H9 (cell line): ENCODE measurements around the gene LBX1. TPM values are rescaled to one million over a fixed set of nuclear protein-coding genes. Genes with fewer than 3 reads are reported as not detected.

Experiments
- DNase-seq: peaks from one replicate; pipeline ENCODE4 v3.0.0-alpha.2; 2017
- H2AFZ ChIP-seq: one replicate; pipeline ENCODE4 v1.6.1; 2013; ENCODE audit warnings: mild to moderate bottlenecking, low read length, control low read depth, moderate library complexity
- H2AK5ac ChIP-seq: 2 replicates; pipeline ENCODE4 v1.6.1; 2013; ENCODE audit warnings: low read length, control low read depth, mixed read lengths; ENCODE audit not compliant: insufficient read length
- H2BK120ac ChIP-seq: one replicate; pipeline ENCODE4 v1.6.1; 2013; ENCODE audit warnings: low read depth, mild to moderate bottlenecking, low read length, control low read depth, inconsistent platforms; ENCODE audit not compliant: poor library complexity, severe bottlenecking
- H2BK12ac ChIP-seq: 2 replicates; pipeline ENCODE4 v1.6.1; 2013; ENCODE audit warnings: low read length, control low read depth, mixed read lengths, low read depth; ENCODE audit not compliant: insufficient read length
- H2BK15ac ChIP-seq: 2 replicates; pipeline ENCODE4 v1.6.1; 2013; ENCODE audit warnings: low read depth, low read length, control low read depth
- H2BK20ac ChIP-seq: one replicate; pipeline ENCODE4 v1.6.1; 2013; ENCODE audit warnings: low read depth, mild to moderate bottlenecking, low read length, control low read depth, inconsistent platforms; ENCODE audit not compliant: poor library complexity, severe bottlenecking
- H2BK5ac ChIP-seq: 2 replicates; pipeline ENCODE4 v1.6.1; 2013; ENCODE audit warnings: low read length, control low read depth, mixed read lengths; ENCODE audit not compliant: insufficient read length
- H3K14ac ChIP-seq: 2 replicates; pipeline ENCODE4 v1.6.1; 2013; ENCODE audit warnings: low read length, control low read depth; ENCODE audit not compliant: insufficient read depth
- H3K18ac ChIP-seq: 2 replicates; pipeline ENCODE4 v1.6.1; 2013; ENCODE audit warnings: low read depth, mild to moderate bottlenecking, mixed read lengths, low read length, control low read depth; ENCODE audit not compliant: insufficient read length
- H3K23ac ChIP-seq: 2 replicates; pipeline ENCODE4 v1.6.1; 2013; ENCODE audit warnings: low read length, control low read depth, mixed read lengths, low read depth; ENCODE audit not compliant: insufficient read length
- H3K23me2 ChIP-seq: 2 replicates; pipeline ENCODE4 v1.6.1; 2013; ENCODE audit warnings: low read depth, mild to moderate bottlenecking, mixed read lengths, low read length, control low read depth; ENCODE audit not compliant: insufficient read length, poor library complexity, severe bottlenecking
- H3K27ac ChIP-seq: 2 replicates; pipeline ENCODE4 v1.5.1; 2013; ENCODE audit warnings: low read length, control low read depth, mixed read lengths, low read depth; ENCODE audit not compliant: insufficient read length
- H3K27me3 ChIP-seq: 2 replicates; pipeline ENCODE4 v1.6.1; 2013; ENCODE audit warnings: low read length, control low read depth, inconsistent platforms; ENCODE audit not compliant: insufficient read depth
- H3K4ac ChIP-seq: 2 replicates; pipeline ENCODE4 v1.6.1; 2013; ENCODE audit warnings: low read depth, mild to moderate bottlenecking, control low read depth, inconsistent platforms, low read length, moderate library complexity
- H3K4me1 ChIP-seq: 2 replicates; pipeline ENCODE4 v1.6.1; 2013; ENCODE audit warnings: low read length, control low read depth, inconsistent platforms; ENCODE audit not compliant: insufficient read depth
- H3K4me2 ChIP-seq: 2 replicates; pipeline ENCODE4 v1.6.1; 2013; ENCODE audit warnings: low read length, control low read depth, mixed read lengths; ENCODE audit not compliant: insufficient read length, insufficient read depth
- H3K56ac ChIP-seq: 2 replicates; pipeline ENCODE4 v1.6.1; 2013; ENCODE audit warnings: low read depth, mild to moderate bottlenecking, mixed read lengths, low read length, control low read depth; ENCODE audit not compliant: insufficient read length
- H3K79me1 ChIP-seq: 2 replicates; pipeline ENCODE4 v1.6.1; 2013; ENCODE audit warnings: low read depth, mild to moderate bottlenecking, moderate library complexity, low read length, control low read depth, inconsistent platforms; ENCODE audit not compliant: insufficient read depth, poor library complexity, severe bottlenecking
- H3K79me2 ChIP-seq: 2 replicates; pipeline ENCODE4 v1.6.1; 2013; ENCODE audit warnings: low read length, control low read depth, inconsistent platforms; ENCODE audit not compliant: insufficient read depth
- H3K9ac ChIP-seq: 2 replicates; pipeline ENCODE4 v1.6.1; 2013; ENCODE audit warnings: low read length, control low read depth, mixed read lengths; ENCODE audit not compliant: insufficient read length; ENCODE audit errors: extremely low read depth
- H3K9me3 ChIP-seq: one replicate; pipeline ENCODE4 v1.6.1; 2013; ENCODE audit warnings: low read depth, low read length, inconsistent platforms; ENCODE audit not compliant: control insufficient read depth
- H3T11ph ChIP-seq: one replicate; pipeline ENCODE4 v1.6.1; 2013; ENCODE audit warnings: mild to moderate bottlenecking, low read length, control low read depth, inconsistent platforms
- H4K20me1 ChIP-seq: one replicate; pipeline ENCODE4 v1.6.1; 2013; ENCODE audit not compliant: control insufficient read depth, insufficient read length, insufficient read depth
- H4K5ac ChIP-seq: 2 replicates; pipeline ENCODE4 v1.6.1; 2013; ENCODE audit warnings: low read depth, mild to moderate bottlenecking, mixed read lengths, low read length, control low read depth; ENCODE audit not compliant: insufficient read length
- H4K8ac ChIP-seq: replicated peaks from 2 replicates; pipeline ENCODE4 v1.6.1; 2013; ENCODE audit warnings: low read length, control low read depth, mixed read lengths, low read depth; ENCODE audit not compliant: insufficient read length
- H4K91ac ChIP-seq: 2 replicates; pipeline ENCODE4 v1.6.1; 2013; ENCODE audit warnings: low read depth, mild to moderate bottlenecking, moderate library complexity, mixed read lengths, low read length, control low read depth; ENCODE audit not compliant: insufficient read length
- H3K27ac Mint-ChIP-seq, 3 experiments: 2 replicates in 2 of 3; 3 replicates in 1 of 3; pipeline ENCODE4 v1.8.0; 2020 to 2021; ENCODE audit warnings: mixed read lengths in 3 of 3, mild to moderate bottlenecking in 1 of 3, moderate library complexity in 1 of 3
- H3K27me3 Mint-ChIP-seq: 2 replicates; pipeline ENCODE4 v1.8.0; 2021; ENCODE audit warnings: low read depth, mild to moderate bottlenecking, moderate library complexity, mixed read lengths
- H3K36me3 Mint-ChIP-seq, 3 experiments: 2 replicates in 2 of 3; 3 replicates in 1 of 3; pipeline ENCODE4 v1.8.0; 2020 to 2021; ENCODE audit warnings: low read depth in 3 of 3, mixed read lengths in 3 of 3; ENCODE audit not compliant: insufficient read depth in 1 of 3
- H3K4me1 Mint-ChIP-seq, 2 experiments: 2 replicates each; pipeline ENCODE4 v1.8.0; 2020; ENCODE audit warnings: mixed read lengths in 2 of 2
- H3K4me3 Mint-ChIP-seq, 2 experiments: 2 replicates in 1 of 2; 3 replicates in 1 of 2; pipeline ENCODE4 v1.8.0; 2020 to 2021; ENCODE audit warnings: mild to moderate bottlenecking in 2 of 2, mixed read lengths in 2 of 2, moderate library complexity in 1 of 2
- H3K9me3 Mint-ChIP-seq, 2 experiments: 2 replicates in 1 of 2; 3 replicates in 1 of 2; pipeline ENCODE4 v1.8.0; 2020; ENCODE audit warnings: mild to moderate bottlenecking in 2 of 2, mixed read lengths in 2 of 2, moderate library complexity in 1 of 2
- WGBS: extraction: QIAGEN DNeasy Blood & Tissue Kit; methylation state at CpG from one replicate; pipeline ENCODE4 v1.1.7; 2013; ENCODE audit warnings: missing lambda C conversion rate, low lambda C conversion rate, mixed read lengths; ENCODE audit not compliant: insufficient read length; ENCODE audit errors: extremely low coverage; 5-methylcytosine and 5-hydroxymethylcytosine counted together
- total RNA-seq: library from RNA; stranded (reverse); gene quantifications from 2 replicates; pipeline ENCODE4 v1.2.1, GENCODE V29; 2021
- TF ChIP-seq, protein P1 (sequence below): fragments of 200-600 bp; sonication (generic); conservative IDR thresholded peaks from 3 replicates; pipeline ENCODE4 v1.8.0; 2021; ENCODE audit warnings: antibody characterized with exemption, mild to moderate bottlenecking

LBX1 gene
- total RNA-seq, 1 experiment from 2014 or later, result not detected

DNA sequence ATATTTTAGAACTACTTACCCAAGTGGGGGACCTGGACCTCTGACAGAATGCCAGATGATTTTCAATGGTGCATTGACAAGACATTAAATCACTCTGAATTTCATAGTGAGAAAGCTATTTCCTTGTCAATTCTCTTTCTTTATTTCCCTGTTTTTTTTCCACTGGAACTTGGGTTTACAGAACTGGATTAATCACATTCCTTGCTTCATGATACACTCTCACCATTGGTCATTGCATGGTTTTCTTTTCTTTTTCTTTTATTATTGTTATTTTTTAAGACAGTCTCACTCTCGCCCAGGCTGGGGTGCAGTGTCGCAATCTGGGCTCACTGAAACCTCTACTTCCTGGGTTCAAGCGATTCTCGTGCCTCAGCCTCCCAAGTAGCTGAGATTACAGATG lies 38.5 kb upstream of the LBX1 start:
- H3K56ac ChIP-seq, result no peak overlapping the region
- H3K4ac ChIP-seq, result no peak overlapping the region
- no CpG with 5 or more reads among the region's 4 CpGs for WGBS
- no peak overlapping the region for H3T11ph ChIP-seq
- no peak overlapping the region for H2AFZ ChIP-seq
- no peaks in the 10 kb centered on the region for H3K9me3 ChIP-seq
- H3K23ac ChIP-seq, result no peak overlapping the region
- no peaks in the 10 kb centered on the region for H3K79me2 ChIP-seq
- Mint-ChIP-seq H3K36me3 (no peaks in the 10 kb centered on the region), H3K9me3 (no peaks in the 10 kb centered on the region; a peak in 1 of 5 replicates), H3K4me3 (no peak overlapping the region), H3K27me3 (peaks cover 41% of the 10 kb centered on the region), H3K27ac (no peak overlapping the region), H3K4me1 (peaks cover 31 to 33% of the 10 kb centered on the region in 2 experiments)
- H3K4me2 ChIP-seq, result no peak overlapping the region
- H2BK12ac ChIP-seq, result no peak overlapping the region
- H3K14ac ChIP-seq, result no peak overlapping the region
- TF ChIP-seq, protein P1, sequence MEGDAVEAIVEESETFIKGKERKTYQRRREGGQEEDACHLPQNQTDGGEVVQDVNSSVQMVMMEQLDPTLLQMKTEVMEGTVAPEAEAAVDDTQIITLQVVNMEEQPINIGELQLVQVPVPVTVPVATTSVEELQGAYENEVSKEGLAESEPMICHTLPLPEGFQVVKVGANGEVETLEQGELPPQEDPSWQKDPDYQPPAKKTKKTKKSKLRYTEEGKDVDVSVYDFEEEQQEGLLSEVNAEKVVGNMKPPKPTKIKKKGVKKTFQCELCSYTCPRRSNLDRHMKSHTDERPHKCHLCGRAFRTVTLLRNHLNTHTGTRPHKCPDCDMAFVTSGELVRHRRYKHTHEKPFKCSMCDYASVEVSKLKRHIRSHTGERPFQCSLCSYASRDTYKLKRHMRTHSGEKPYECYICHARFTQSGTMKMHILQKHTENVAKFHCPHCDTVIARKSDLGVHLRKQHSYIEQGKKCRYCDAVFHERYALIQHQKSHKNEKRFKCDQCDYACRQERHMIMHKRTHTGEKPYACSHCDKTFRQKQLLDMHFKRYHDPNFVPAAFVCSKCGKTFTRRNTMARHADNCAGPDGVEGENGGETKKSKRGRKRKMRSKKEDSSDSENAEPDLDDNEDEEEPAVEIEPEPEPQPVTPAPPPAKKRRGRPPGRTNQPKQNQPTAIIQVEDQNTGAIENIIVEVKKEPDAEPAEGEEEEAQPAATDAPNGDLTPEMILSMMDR, result no peak
- no peak overlapping the region for H4K91ac ChIP-seq
- H3K18ac ChIP-seq, result no peak overlapping the region
- no peak overlapping the region for H3K9ac ChIP-seq
- H3K79me1 ChIP-seq, result no peaks in the 10 kb centered on the region
- H4K8ac ChIP-seq, result no peak overlapping the region
- H4K5ac ChIP-seq, result no peak overlapping the region
- H3K23me2 ChIP-seq, result no peaks in the 10 kb centered on the region
- H4K20me1 ChIP-seq, result no peaks in the 10 kb centered on the region
- peaks cover 2% of the 10 kb centered on the region; the same call in 1 of the 2 replicates for H3K4me1 ChIP-seq
- no peak overlapping the region for H2BK20ac ChIP-seq
- H2BK15ac ChIP-seq, result no peak overlapping the region
- no peak overlapping the region for H2BK5ac ChIP-seq
- H2AK5ac ChIP-seq, result no peak overlapping the region
- no peak overlapping the region for H2BK120ac ChIP-seq
- no peak for DNase-seq
- H3K27me3 ChIP-seq, result no peaks in the 10 kb centered on the region; the same call in 1 of the 2 replicates
- no peak overlapping the region for H3K27ac ChIP-seq
